ENCODE measurements around the gene BTBD19. TPM values are rescaled to one million over a fixed set of nuclear protein-coding genes. Genes with fewer than 3 reads are reported as not detected.

The BTBD19 gene
- total and polyA plus RNA-seq, 9 of the 15 experiments (the other 6 are each of a cell fraction or from before 2014, with no cell fraction given) = 0.22 to 2.0 (median 0.95) TPM

GRCh38 chr1:44834328-44834727 is 26.0 kb downstream of the BTBD19 start (continued):
- TF ChIP-seq TFE3 (CRISPR knock-in tag; IDR thresholded peaks at IDR 0.05) = no peak
- TF ChIP-seq ZKSCAN8 (CRISPR knock-in tag; IDR thresholded peaks at IDR 0.05) = no peak
- TF ChIP-seq PTTG1 (tag; IDR thresholded peaks at IDR 0.05; ENCODE audit: low read depth) = no peak
- no peak for TF ChIP-seq CHD2 (IDR thresholded peaks at IDR 0.05; ENCODE audit: low read depth, low read length)
- no peak for TF ChIP-seq PTRF (tag; IDR thresholded peaks at IDR 0.05)
- TF ChIP-seq POLR3G (IDR thresholded peaks at IDR 0.05; ENCODE audit: extremely low read depth, insufficient read length, insufficient replicate concordance) = no peak
- TF ChIP-seq CHD4 (IDR thresholded peaks at IDR 0.05; ENCODE audit: insufficient read depth, insufficient replicate concordance, low read depth, low read length, poor library complexity, severe bottlenecking) = no peak
- TF ChIP-seq ZC3H8 (IDR thresholded peaks at IDR 0.05) = no peak
- no peak for TF ChIP-seq ZNF644 (tag; IDR thresholded peaks at IDR 0.05; ENCODE audit: low read depth)
- TF ChIP-seq HDAC1 (IDR thresholded peaks at IDR 0.05) = no peak
- TF ChIP-seq ZNF384 (IDR thresholded peaks at IDR 0.05; ENCODE audit: low read depth, low read length) = no peak
- TF ChIP-seq MYC (IDR thresholded peaks at IDR 0.05; ENCODE audit: low read depth, low read length) = peak; percentile 70
- TF ChIP-seq MYC (CRISPR knock-in tag; IDR thresholded peaks at IDR 0.05; ENCODE audit: borderline replicate concordance, low read depth) = no peak
- TF ChIP-seq ZNF717 (CRISPR knock-in tag; IDR thresholded peaks at IDR 0.05) = no peak
- TF ChIP-seq MLX (CRISPR knock-in tag; conservative IDR thresholded peaks at IDR 0.05) = no peak
- TF ChIP-seq ATF3 (IDR thresholded peaks at IDR 0.05) = no peak
- no peak for TF ChIP-seq ATF3 (CRISPR knock-in tag; conservative IDR thresholded peaks at IDR 0.05)
- TF ChIP-seq TSHZ1 (CRISPR knock-in tag; IDR thresholded peaks at IDR 0.05) = no peak
- TF ChIP-seq BRF1 (IDR thresholded peaks at IDR 0.05; ENCODE audit: borderline replicate concordance, extremely low read depth, insufficient read length) = no peak
- 0 out of 4 replicates have a peak, but pooled peaks of 1 of the 2 experiments have one; percentile 42 for TF ChIP-seq MNT (conservative IDR thresholded peaks at IDR 0.05)
- TF ChIP-seq ZFP30 (CRISPR knock-in tag; IDR thresholded peaks at IDR 0.05; ENCODE audit: borderline replicate concordance) = no peak

Data from K562 (cell line).